ENCODE results near the gene TRIM64. TPM values are rescaled to one million over a fixed set of nuclear protein-coding genes. Genes with fewer than 3 reads are reported as not detected.
"Not testable (repeated sequence)": the region's sequence is repeated elsewhere in the genome, so short reads cannot be mapped to it uniquely, and the experiment has no call there.

TRIM64 gene
- not detected for total RNA-seq

GRCh38 chr11:89965737-89966136 is at the start of gene TRIM64:
Gene TRIM64, plus strand, starts transcription at chr11:89966037. Its CDS starts 2,467 bp downstream, at chr11:89968504.
- DNase-seq: not testable (repeated sequence)

- DNase-seq: no peak
Observed at GRCh38 chr11:89922195-89922660, 43.6 kb upstream of the TRIM64 start, which contains the start of gene TRIM49D1. Gene TRIM49D1, minus strand, starts transcription at chr11:89922245. Its CDS starts 4,535 bp downstream, at chr11:89917710.

GRCh38 chr11:89923764-89924163 is 42.1 kb upstream of the TRIM64 start, which contains the start of gene TRIM49D2:
Gene TRIM49D2, plus strand, starts transcription at chr11:89924064. Its CDS starts 2,698 bp downstream, at chr11:89926762.
- DNase-seq: not testable (repeated sequence)

- not testable (repeated sequence) for DNase-seq
Observed at GRCh38 chr11:89960833-89961232, 5.0 kb upstream of the TRIM64 start.

Small RNA genes lying within 50 kb of the gene (small RNA-seq; reads per million reads assigned to genes)
- gene AP004607.1 (ENCODE audit: low replicate concordance): not detected

Other genes with a start within 250 kb of the TRIM64 start
- gene TRIM49, start 157.5 kb upstream of the TRIM64 start, total RNA-seq: not detected
- gene TRIM64B, start 87.5 kb upstream of the TRIM64 start, total RNA-seq: not detected
- not detected for gene TRIM49D1, start 43.8 kb upstream of the TRIM64 start, total RNA-seq
- not detected for gene TRIM49D2, start 42.0 kb upstream of the TRIM64 start, total RNA-seq
- not detected for gene TRIM49C, start 65.1 kb downstream of the TRIM64 start, total RNA-seq
- not detected for gene UBTFL1, start 119.9 kb downstream of the TRIM64 start, total RNA-seq
- gene NAALAD2, start 168.6 kb downstream of the TRIM64 start, total RNA-seq: 8.5 TPM

All from tongue (tissue), 3 donors.